DND-41 (cell line): ENCODE measurements around the gene UROC1.

Experiments
- ATAC-seq: fragments of 200-7000 bp; cut with Tn5 transposase; 3 replicates; pipeline ENCODE4 v1.9.1; 2021; ENCODE audit warnings: low read depth; ENCODE audit not compliant: insufficient read depth
- DNase-seq: peaks from one replicate; pipeline ENCODE4 v3.0.0-alpha.2; 2020
- H2AFZ ChIP-seq: 2 replicates; pipeline ENCODE4 v1.6.0; 2012; ENCODE audit warnings: low read depth, low read length
- H3K27ac ChIP-seq: 2 replicates; pipeline ENCODE4 v1.5.1; 2012; ENCODE audit warnings: low read length, inconsistent platforms
- H3K27me3 ChIP-seq: fragments of 200-600 bp; sonication (generic); 2 replicates; pipeline ENCODE4 v1.6.0; 2012; ENCODE audit warnings: low read length, mild to moderate bottlenecking, inconsistent platforms; ENCODE audit not compliant: insufficient read depth, poor library complexity
- H3K36me3 ChIP-seq: 2 replicates; pipeline ENCODE4 v1.5.1; 2012; ENCODE audit warnings: low read length, inconsistent platforms; ENCODE audit not compliant: insufficient read depth
- H3K4me1 ChIP-seq: 2 replicates; pipeline ENCODE4 v1.5.1; 2012; ENCODE audit warnings: mild to moderate bottlenecking, low read length; ENCODE audit not compliant: insufficient read depth
- H3K4me2 ChIP-seq: 2 replicates; pipeline ENCODE4 v1.6.0; 2012; ENCODE audit warnings: mild to moderate bottlenecking, moderate library complexity, low read length, inconsistent platforms; ENCODE audit not compliant: insufficient read depth
- H3K4me3 ChIP-seq, 2 experiments: fragments of 200-600 bp in 1 of 2; shearing (Covaris generic) in 1 of 2; 2 replicates each; pipeline ENCODE4 v1.5.1; 2012 to 2016; ENCODE audit warnings: inconsistent platforms in 2 of 2, low read length in 2 of 2, mild to moderate bottlenecking in 2 of 2, low read depth in 1 of 2, moderate library complexity in 1 of 2
- H3K79me2 ChIP-seq: 2 replicates; pipeline ENCODE4 v1.6.0; 2012; ENCODE audit warnings: low read length, inconsistent platforms; ENCODE audit not compliant: insufficient read depth
- H3K9ac ChIP-seq: 2 replicates; pipeline ENCODE4 v1.6.0; 2012; ENCODE audit warnings: low read depth, mild to moderate bottlenecking, inconsistent platforms, low read length, moderate library complexity
- H3K9me3 ChIP-seq: 2 replicates; pipeline ENCODE4 v1.5.1; 2012; ENCODE audit warnings: low read length, moderate library complexity, mild to moderate bottlenecking, inconsistent platforms; ENCODE audit not compliant: insufficient read depth, severe bottlenecking
- H4K20me1 ChIP-seq: 2 replicates; pipeline ENCODE4 v1.6.0; 2012; ENCODE audit warnings: low read length; ENCODE audit not compliant: insufficient read depth
- CTCF ChIP-seq: IDR thresholded peaks from 2 replicates; pipeline ENCODE4 v1.5.1; 2012; ENCODE audit warnings: borderline replicate concordance, low read length, moderate library complexity, mild to moderate bottlenecking; ENCODE audit not compliant: poor library complexity, severe bottlenecking; ENCODE audit errors: extremely low read depth
- EZH2 ChIP-seq: IDR thresholded peaks from 3 replicates; pipeline ENCODE4 v1.6.1; 2012; ENCODE audit warnings: borderline replicate concordance, low read depth, mild to moderate bottlenecking, moderate library complexity, low read length, inconsistent platforms; ENCODE audit not compliant: severe bottlenecking

Gene UROC1

GRCh38 chr3:126467611-126467955 is 50.0 kb downstream of the UROC1 start:
- TF ChIP-seq CTCF, result no peak
- TF ChIP-seq EZH2, result no peak
- Histone ChIP-seq H4K20me1 (peaks cover 83% of the 10 kb centered on the region), H3K4me3 (no peak overlapping the region), H3K4me2 (no peak overlapping the region), H3K79me2 (peaks cover 86% of the 10 kb centered on the region), H2AFZ (no peak overlapping the region), H3K9ac (no peak overlapping the region), H3K27me3 (no peaks in the 10 kb centered on the region), H3K27ac (no peak overlapping the region), H3K9me3 (no peaks in the 10 kb centered on the region), H3K36me3 (peaks cover 97% of the 10 kb centered on the region), H3K4me1 (peaks cover 16% of the 10 kb centered on the region)
- DNase-seq (no peak), ATAC-seq (no peak)

GRCh38 chr3:126466886-126467610 is 50.5 kb downstream of the UROC1 start:
- Histone ChIP-seq H3K27ac (no peak overlapping the region), H2AFZ (no peak overlapping the region), H3K9me3 (no peaks in the 10 kb centered on the region), H3K9ac (no peak overlapping the region), H4K20me1 (peaks cover 83% of the 10 kb centered on the region), H3K4me2 (no peak overlapping the region), H3K27me3 (no peaks in the 10 kb centered on the region), H3K36me3 (peaks cover 97% of the 10 kb centered on the region), H3K79me2 (peaks cover 86% of the 10 kb centered on the region), H3K4me1 (peaks cover 11% of the 10 kb centered on the region), H3K4me3 (no peak overlapping the region)
- ATAC-seq (no peak), DNase-seq (no peak)
- no peak for TF ChIP-seq EZH2
- TF ChIP-seq CTCF, result no peak

- Histone ChIP-seq H3K27me3 (no peaks in the 10 kb centered on the region), H3K9me3 (no peaks in the 10 kb centered on the region), H3K4me3 (no peak overlapping the region), H4K20me1 (peaks cover 83% of the 10 kb centered on the region), H3K4me1 (peaks cover 7% of the 10 kb centered on the region; the same call in 1 of the 2 replicates), H2AFZ (no peak overlapping the region), H3K27ac (no peak overlapping the region), H3K9ac (no peak overlapping the region), H3K79me2 (peaks cover 83% of the 10 kb centered on the region), H3K4me2 (no peak overlapping the region), H3K36me3 (peaks cover 98% of the 10 kb centered on the region)
- TF ChIP-seq CTCF (no peak), EZH2 (no peak)
- no peak for ATAC-seq
- no peak for DNase-seq
Observed at GRCh38 chr3:126465928-126466544, 51.5 kb downstream of the UROC1 start.
